Panc1 (cell line): ENCODE data around the gene PAPSS2. TPM values are rescaled to one million over a fixed set of nuclear protein-coding genes. Genes with fewer than 3 reads are reported as not detected.

Experiments used
- ATAC-seq: fragments of 200-7000 bp; cut with Tn5 transposase; 2 replicates; pipeline ENCODE4 v1.9.1; 2020; ENCODE audit warnings: mild to moderate bottlenecking, moderate library complexity
- BruUV-seq: library from RNA; stranded (reverse); fragments of 400-500 nt; replicated peaks from 2 replicates; lab custom pipeline; 2021; lab: Mats Ljungman, UMichigan
- CTCF ChIA-PET: fragments of 300-600 bp; sonication (Branson Sonifier 250); formaldehyde crosslinking; loops from one replicate; lab custom pipeline; 2022; ENCODE audit warnings: antibody characterized with exemption; lab: Charles Lee
- POLR2A ChIA-PET: fragments of 300-600 bp; sonication (Branson Sonifier 250); formaldehyde crosslinking; loops from one replicate; lab custom pipeline; 2022; ENCODE audit warnings: antibody characterized with exemption; lab: Charles Lee
- DNase-seq: peaks from one replicate; pipeline ENCODE4 v3.0.0-alpha.2; 2010; ENCODE audit warnings: low read depth, low spot score
- H3K27ac ChIP-seq: 2 replicates; pipeline ENCODE4 v1.5.1; 2011; ENCODE audit warnings: mild to moderate bottlenecking, low read length, inconsistent platforms
- H3K27me3 ChIP-seq: fragments of 200-500 bp; sonication (Bioruptor generic); 2 replicates; pipeline ENCODE4 v1.6.0; 2014; ENCODE audit warnings: low read length, inconsistent platforms; ENCODE audit not compliant: control insufficient read depth, insufficient read depth
- H3K36me3 ChIP-seq: fragments of 200-500 bp; sonication (Bioruptor generic); 2 replicates; pipeline ENCODE4 v1.5.1; 2014; ENCODE audit warnings: inconsistent platforms, mild to moderate bottlenecking, low read length, moderate library complexity; ENCODE audit not compliant: control insufficient read depth, insufficient read depth
- H3K4me1 ChIP-seq: 2 replicates; pipeline ENCODE4 v1.5.1; 2011; ENCODE audit warnings: inconsistent platforms, mild to moderate bottlenecking, low read length, moderate library complexity; ENCODE audit not compliant: control insufficient read depth, insufficient read depth
- H3K4me3 ChIP-seq, 2 experiments: 2 replicates each; pipeline ENCODE4 v1.5.1; 2011 to 2012; ENCODE audit warnings: low read depth in 2 of 2, low read length in 2 of 2, mild to moderate bottlenecking in 2 of 2, inconsistent platforms in 1 of 2, moderate library complexity in 1 of 2
- H3K9me3 ChIP-seq: fragments of 200-500 bp; sonication (Bioruptor generic); 2 replicates; pipeline ENCODE4 v1.5.1; 2014; ENCODE audit warnings: low read depth, mild to moderate bottlenecking, inconsistent platforms, low read length, moderate library complexity; ENCODE audit not compliant: control insufficient read depth, insufficient read depth
- CTCF ChIP-seq: fragments of 450-650 bp; IDR thresholded peaks from 2 replicates; pipeline ENCODE4 v1.5.1; 2017; ENCODE audit warnings: mild to moderate bottlenecking
- POLR2AphosphoS5 ChIP-seq: IDR thresholded peaks from 2 replicates; pipeline ENCODE4 v1.6.1; 2012; ENCODE audit warnings: mild to moderate bottlenecking, low read depth, low read length, moderate library complexity
- REST ChIP-seq, 2 experiments: IDR thresholded peaks; 2 replicates each; pipeline ENCODE4 v1.6.1; 2011 to 2012; ENCODE audit warnings: low read depth in 2 of 2, control low read depth in 1 of 2, low read length in 1 of 2, mild to moderate bottlenecking in 1 of 2, moderate library complexity in 1 of 2; ENCODE audit not compliant: insufficient read depth in 1 of 2
- SIN3A ChIP-seq: IDR thresholded peaks from 2 replicates; pipeline ENCODE4 v1.6.1; 2012; ENCODE audit warnings: low read depth, mild to moderate bottlenecking, low read length, moderate library complexity, borderline replicate concordance; ENCODE audit not compliant: insufficient read depth
- TCF7L2 ChIP-seq: IDR thresholded peaks from 2 replicates; pipeline ENCODE4 v1.6.1; 2011; ENCODE audit warnings: mild to moderate bottlenecking, low read depth, low read length, inconsistent platforms
- in situ Hi-C: cut with HindIII; loops from 2 replicates; pipeline ENCODE4 v1.10.0; 2016; ENCODE audit warnings: low sequenced_read_pairs, low pct_unique_long_range_greater_than_20kb
- intact Hi-C: fragments of 100-400 bp; cut with micrococcal nuclease; formaldehyde crosslinking; loops from one replicate; pipeline ENCODE4 v1.10.0; 2022; ENCODE audit not compliant: unreplicated experiment
- total RNA-seq: library from RNA; stranded (reverse); gene quantifications from one replicate; pipeline ENCODE4 v1.2.1, GENCODE V29; 2021; ENCODE audit not compliant: unreplicated experiment

The PAPSS2 gene
- total RNA-seq, 1 experiment from 2014 or later, result 17.1 TPM

GRCh38 chr10:87622314-87623004, 37.2 kb upstream of the PAPSS2 start:
- no TSS peak for BruUV-seq
- POLR2A ChIA-PET, result interaction anchor here (0.5 kb wide), 1 partner anchor 21 kb away, joined by 7 read pairs; no protein-coding TSS in a partner anchor

GRCh38 chr10:87623191-87623590, 36.5 kb upstream of the PAPSS2 start:
- no peak overlapping the region for H3K4me3 ChIP-seq
- H3K27ac ChIP-seq, result no peak overlapping the region
- H3K27me3 ChIP-seq, result no peaks in the 10 kb centered on the region
- POLR2A ChIA-PET, result no interaction called here
- no peak for DNase-seq
- intact Hi-C loops, result no loop called here
- H3K4me1 ChIP-seq, result no peaks in the 10 kb centered on the region
- no peak for TF ChIP-seq POLR2AphosphoS5
- no peak for TF ChIP-seq REST (IDR thresholded peaks at IDR 0.05; ENCODE audit: insufficient read depth in 1 of 2, low read depth in 2 of 2, low read length in 1 of 2)
- TF ChIP-seq SIN3A, result no peak
- TF ChIP-seq CTCF, result no peak
- no peak for TF ChIP-seq TCF7L2
- CTCF ChIA-PET, result no interaction called here
- H3K9me3 ChIP-seq, result no peaks in the 10 kb centered on the region
- in situ Hi-C loops, result no loop called here
- no peaks in the 10 kb centered on the region for H3K36me3 ChIP-seq
- no TSS peak for BruUV-seq
- ATAC-seq, result no peak

More at GRCh38 chr10:87622314-87623004, 37.2 kb upstream of the PAPSS2 start:
- Histone ChIP-seq H3K9me3 (no peaks in the 10 kb centered on the region), H3K27ac (no peak overlapping the region), H3K4me1 (no peaks in the 10 kb centered on the region), H3K4me3 (no peak overlapping the region), H3K36me3 (no peaks in the 10 kb centered on the region), H3K27me3 (no peaks in the 10 kb centered on the region)
- TF ChIP-seq TCF7L2 (no peak), CTCF (peak; percentile 26; the same call in 1 of the 2 replicates)
- DNase-seq (no peak), ATAC-seq (peak; percentile 52)
- in situ Hi-C loops (no loop called here), intact Hi-C loops (no loop called here)
- CTCF ChIA-PET, result no interaction called here
